Articular chondrocyte of knee joint (primary cell): Measurements from ENCODE around the gene GSTO2. TPM values are rescaled to one million over a fixed set of nuclear protein-coding genes. Genes with fewer than 3 reads are reported as not detected.

Experiments
- small RNA-seq: library from RNA; depleted of rRNA; stranded (forward); fragments of <200 nt; gene quantifications from one replicate; pipeline ENCODE3, GENCODE V24; 2012
- total RNA-seq: library from RNA; depleted of rRNA; stranded (reverse); fragments of >200 nt; gene quantifications from 2 replicates; pipeline ENCODE4 v1.2.3, GENCODE V29; 2012

Gene GSTO2
- 9.0 and 11.0 TPM in 2 replicates for total RNA-seq

DNA sequence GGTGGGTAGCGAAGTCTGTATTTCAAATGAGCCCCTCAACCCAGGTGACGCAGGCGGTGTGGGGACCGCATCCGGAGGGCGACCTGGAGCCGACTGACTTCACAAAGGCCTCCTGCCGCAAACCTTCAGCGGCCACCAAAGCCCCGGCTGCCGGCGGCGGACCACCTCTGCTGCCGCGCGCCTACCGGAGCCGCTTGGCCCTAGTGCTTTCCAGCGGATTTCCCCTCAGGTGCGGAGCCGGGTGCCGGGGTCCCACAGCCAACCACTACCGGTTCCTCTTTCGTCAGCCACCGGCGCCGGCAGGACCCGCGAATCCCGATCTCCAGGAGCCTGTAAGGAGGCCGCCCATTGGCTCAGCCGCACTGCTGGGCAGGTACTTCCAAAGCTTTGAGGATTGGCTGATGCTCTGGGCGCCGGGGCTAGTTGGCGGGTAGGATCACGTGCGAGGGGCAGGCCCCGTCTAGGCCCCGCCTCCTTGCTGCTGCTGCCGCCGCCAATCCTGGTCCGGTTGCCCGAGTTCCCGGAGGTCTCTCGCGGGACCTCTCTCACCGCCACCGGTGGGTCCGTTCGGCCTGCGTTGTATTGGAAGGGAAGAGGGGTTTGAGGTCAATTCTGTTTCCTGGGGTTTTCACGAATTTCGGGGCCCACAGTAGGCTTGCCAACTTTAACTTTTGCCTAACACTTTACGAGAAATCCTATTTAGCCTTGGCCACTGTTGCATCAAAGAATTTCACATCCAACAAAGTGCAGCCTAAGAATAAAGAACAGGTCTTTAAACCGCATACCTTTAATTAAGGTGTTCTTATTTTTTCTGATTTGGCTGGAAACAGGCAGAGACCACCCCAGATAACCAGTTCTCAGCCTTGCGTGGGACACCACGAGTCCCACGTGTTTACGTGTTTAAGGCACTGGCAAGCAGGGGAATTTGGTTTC lies at the start of gene GSTO2:
GSTO2 (plus strand) TSS at position 472 of the 933 bp plus-strand sequence. CDS start 5,732 bp downstream, outside the sequence.

DNA sequence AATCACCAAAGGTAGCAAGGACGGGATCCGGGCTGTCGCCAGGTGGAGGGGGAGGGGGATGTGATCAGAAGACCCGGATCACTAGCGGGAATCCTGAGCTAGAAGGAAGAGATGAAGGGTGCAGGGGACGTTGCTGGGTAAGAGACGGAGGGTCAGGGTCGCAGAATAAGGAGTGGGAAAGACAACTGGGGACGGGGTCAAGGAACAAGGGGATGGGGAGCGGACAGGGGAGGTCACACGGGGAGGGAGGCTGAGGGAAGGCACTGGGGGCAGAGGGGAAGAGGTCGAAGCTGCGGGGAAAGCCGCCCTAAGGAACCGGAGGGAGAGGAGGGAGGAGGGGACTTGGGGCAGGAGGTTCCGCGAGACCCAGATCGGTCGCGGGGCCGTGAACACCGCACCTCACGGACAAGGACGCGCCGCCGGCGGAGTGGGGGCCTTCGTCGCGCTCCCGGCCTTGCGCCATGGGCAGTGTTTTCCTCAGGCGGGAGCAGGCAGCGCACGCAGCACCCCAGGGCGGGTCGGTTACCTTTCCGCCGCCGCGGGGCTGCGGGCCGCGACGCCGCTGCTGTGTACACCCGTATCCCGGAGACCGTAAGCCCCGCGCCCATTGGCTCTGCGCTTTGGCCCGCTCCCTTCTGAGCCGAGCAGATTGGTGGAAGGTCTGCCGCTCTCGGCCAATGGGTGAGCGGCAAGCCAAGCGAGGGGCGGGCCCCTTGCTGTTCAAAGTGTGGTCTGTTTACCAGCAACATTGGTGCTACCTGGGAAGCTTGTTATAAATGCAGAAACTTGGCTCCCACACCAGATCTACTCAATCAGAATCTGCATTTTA lies 37.0 kb upstream of the GSTO2 start, which contains the start of gene CFAP43:
CFAP43 (minus strand) TSS at position 581 of the 829 bp plus-strand sequence; CDS start at position 463, 118 bp downstream.

DNA sequence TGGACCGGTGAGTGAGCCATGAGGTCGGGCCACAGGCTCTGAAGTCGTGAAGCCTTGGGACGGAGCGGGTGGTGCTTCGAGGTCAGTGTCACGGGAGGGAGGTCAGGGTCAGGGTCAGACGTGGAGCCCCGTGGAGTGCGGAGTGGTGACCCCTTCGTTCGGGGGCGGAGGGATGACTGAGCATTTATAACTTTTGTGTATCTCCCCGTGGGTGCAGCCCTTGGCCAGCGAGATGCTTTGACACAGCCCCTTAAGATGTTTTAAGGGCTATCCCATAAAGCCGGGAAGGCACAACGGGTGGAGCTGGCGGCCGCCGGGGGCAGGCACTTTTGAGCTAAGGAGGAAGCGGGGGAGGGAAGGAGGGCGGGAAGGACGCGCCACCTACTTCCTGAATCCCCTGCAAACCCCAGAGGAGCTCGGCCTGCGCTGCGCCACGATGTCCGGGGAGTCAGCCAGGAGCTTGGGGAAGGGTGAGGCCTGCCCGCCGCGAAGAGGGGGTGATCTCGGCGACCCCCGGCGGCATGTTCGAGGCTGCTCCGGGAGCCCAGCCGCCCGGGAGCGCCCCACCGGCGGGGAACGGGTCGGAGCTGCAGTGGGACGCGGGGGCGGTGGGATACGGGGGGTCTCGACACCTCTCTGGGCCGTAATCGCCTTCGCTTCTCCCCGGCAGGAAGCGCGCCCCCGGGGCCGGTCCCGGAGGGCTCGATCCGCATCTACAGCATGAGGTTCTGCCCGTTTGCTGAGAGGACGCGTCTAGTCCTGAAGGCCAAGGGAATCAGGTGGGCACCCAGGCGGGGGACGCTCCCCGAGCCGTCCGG lies 14.3 kb upstream of the GSTO2 start, which contains the start of gene GSTO1:
GSTO1 (plus strand) TSS at position 400 of the 818 bp plus-strand sequence; CDS start at position 437, 37 bp downstream.

DNA sequence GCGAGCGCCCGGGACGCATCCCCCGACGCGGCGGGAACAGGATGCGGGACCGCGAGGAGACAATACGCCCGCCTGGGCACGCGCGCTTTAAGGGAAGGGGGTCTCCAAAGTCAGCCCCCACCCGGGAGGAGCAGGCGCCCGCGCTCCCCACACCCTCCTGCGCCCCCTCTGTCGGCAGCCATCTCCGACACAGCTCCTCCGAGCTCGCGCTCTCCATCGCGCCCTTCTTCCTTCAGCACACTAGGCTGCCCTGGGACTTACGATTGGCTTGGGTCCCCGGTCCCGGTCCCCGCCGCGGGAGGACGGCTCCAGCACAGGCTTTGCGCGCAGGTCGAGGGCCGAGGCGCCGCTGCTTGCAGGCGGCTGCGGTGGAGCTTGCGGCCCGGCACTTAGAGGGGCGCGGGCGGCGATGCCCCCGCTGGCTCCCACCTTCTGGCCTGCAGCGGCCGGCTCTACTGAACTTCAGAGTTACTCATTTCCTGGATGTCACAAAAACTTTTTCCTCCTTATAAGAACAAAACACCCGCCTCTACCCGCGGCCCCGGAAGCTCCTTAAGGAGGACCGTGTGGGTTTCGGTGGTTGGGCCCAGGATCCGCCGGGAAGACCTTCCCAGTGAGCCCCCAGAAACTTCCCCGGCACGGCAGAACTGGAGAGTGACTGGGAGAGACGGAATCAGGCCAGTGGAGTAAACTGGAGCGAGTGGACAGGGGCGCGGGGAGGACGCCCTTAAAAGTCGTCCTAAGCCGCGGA lies 69.2 kb downstream of the GSTO2 start, which contains the start of gene ITPRIP:
ITPRIP (minus strand) TSS at position 481 of the 751 bp plus-strand sequence. CDS start 22,414 bp downstream, outside the sequence.

DNA sequence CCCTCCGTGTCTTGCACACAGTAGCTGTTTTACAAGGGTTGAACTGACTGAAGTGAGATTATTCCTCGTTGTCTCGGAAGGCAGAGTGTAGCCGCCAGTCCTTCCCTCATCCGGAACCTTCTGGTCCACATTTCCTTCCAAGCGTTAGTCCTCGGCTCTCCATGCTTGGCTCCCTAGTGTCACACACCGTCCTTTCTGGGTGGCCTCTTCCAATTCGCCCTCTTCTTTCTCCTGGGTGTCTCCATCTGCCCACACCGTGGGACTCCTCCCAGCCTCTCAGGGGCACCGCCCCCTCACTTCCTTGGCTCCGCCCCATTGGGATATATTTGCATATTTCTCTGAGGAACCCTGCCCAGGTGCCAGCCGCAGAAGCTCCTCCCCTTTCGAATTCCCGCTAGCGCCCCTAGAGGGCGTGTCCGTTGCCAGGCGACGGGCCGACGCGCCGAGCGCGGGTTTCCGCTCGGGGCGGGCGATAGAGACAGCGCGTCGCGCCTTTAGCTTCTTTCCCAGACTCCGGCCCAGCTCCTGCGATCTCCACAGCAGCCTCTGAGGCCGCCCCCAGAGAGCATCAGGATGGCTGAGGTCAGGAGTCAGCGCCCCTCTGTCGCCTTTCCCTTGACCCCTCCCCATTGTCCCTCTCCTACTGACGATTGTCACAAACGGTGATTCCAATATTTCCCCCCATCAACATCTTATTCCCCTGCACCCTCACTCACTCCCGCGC lies 84.5 kb downstream of the GSTO2 start, which contains the start of gene CFAP58:
CFAP58 (plus strand) TSS at position 509 of the 724 bp plus-strand sequence; CDS start at position 574, 65 bp downstream.

Small RNA genes within 50 kb of the gene (small RNA-seq; reads per million reads assigned to genes)
- gene MIR4482, result 2.8 reads per million, percentile 81 among the genes with 10 or more reads in this experiment

Other genes with a start within 250 kb of the GSTO2 start
- 0.13 and 0.76 TPM in 2 replicates for gene COL17A1, start 183.3 kb upstream of the GSTO2 start, total RNA-seq
- gene SFR1, start 147.0 kb upstream of the GSTO2 start, total RNA-seq, result 18.4 and 23.2 TPM in 2 replicates
- gene CFAP43, start 36.8 kb upstream of the GSTO2 start, total RNA-seq, result 0.78 and 1.2 TPM in 2 replicates
- 270 and 288 TPM in 2 replicates for gene GSTO1, start 14.3 kb upstream of the GSTO2 start, total RNA-seq
- 20.8 and 31.8 TPM in 2 replicates for gene ITPRIP, start 69.3 kb downstream of the GSTO2 start, total RNA-seq
- gene CFAP58, start 84.6 kb downstream of the GSTO2 start, total RNA-seq, result 0.86 and 2.0 TPM in 2 replicates